ACC112 (cell line): ENCODE measurements around the gene PPP6R2.

ENCODE experiments used
- H2AFZ ChIP-seq: fragments of 200-600 bp; sonication (generic); one replicate; pipeline ENCODE4 v1.6.0; 2017; ENCODE audit warnings: antibody characterized with exemption, low read length; ENCODE audit not compliant: unreplicated experiment
- H3K27ac ChIP-seq: fragments of 200-600 bp; sonication (generic); 2 replicates; pipeline ENCODE4 v1.5.1; 2014; ENCODE audit warnings: low read depth, mild to moderate bottlenecking, antibody characterized with exemption, low read length, moderate library complexity
- H3K27me3 ChIP-seq: fragments of 200-600 bp; sonication (generic); 2 replicates; pipeline ENCODE4 v1.6.1; 2014; ENCODE audit warnings: mild to moderate bottlenecking, antibody characterized with exemption, low read length, moderate library complexity, mixed read lengths; ENCODE audit not compliant: insufficient read depth
- H3K36me3 ChIP-seq: fragments of 200-600 bp; sonication (generic); 2 replicates; pipeline ENCODE4 v1.6.1; 2016; ENCODE audit warnings: mild to moderate bottlenecking, antibody characterized with exemption, low read length, moderate library complexity, mixed read lengths; ENCODE audit not compliant: insufficient read depth
- H3K4me1 ChIP-seq: fragments of 200-600 bp; sonication (generic); one replicate; pipeline ENCODE4 v1.6.1; 2016; ENCODE audit warnings: low read length, mixed read lengths; ENCODE audit not compliant: insufficient read depth, unreplicated experiment, control insufficient read depth
- H3K4me3 ChIP-seq: fragments of 200-600 bp; sonication (generic); 2 replicates; pipeline ENCODE4 v1.5.1; 2014; ENCODE audit warnings: mild to moderate bottlenecking, low read depth, low read length
- H3K79me2 ChIP-seq: fragments of 200-600 bp; sonication (generic); one replicate; pipeline ENCODE4 v1.6.0; 2016; ENCODE audit warnings: low read length; ENCODE audit not compliant: control insufficient read depth, unreplicated experiment, insufficient read depth

The PPP6R2 gene

GRCh38 chr22:50467773-50468440 is 124.8 kb downstream of the PPP6R2 start:
- Histone ChIP-seq H2AFZ (no peak overlapping the region), H3K4me3 (no peak overlapping the region), H3K27me3 (no peaks in the 10 kb centered on the region), H3K79me2 (peaks cover 30% of the 10 kb centered on the region), H3K27ac (no peak overlapping the region), H3K36me3 (no peaks in the 10 kb centered on the region), H3K4me1 (peaks cover 14% of the 10 kb centered on the region)

- Histone ChIP-seq H3K79me2 (peaks cover 37% of the 10 kb centered on the region), H3K27me3 (no peaks in the 10 kb centered on the region), H2AFZ (no peak overlapping the region), H3K36me3 (no peaks in the 10 kb centered on the region), H3K27ac (no peak overlapping the region), H3K4me3 (no peak overlapping the region), H3K4me1 (peaks cover 19% of the 10 kb centered on the region)
Measured at GRCh38 chr22:50468626-50469025, 125.5 kb downstream of the PPP6R2 start.

- Histone ChIP-seq H3K27ac (no peak overlapping the region), H3K27me3 (no peaks in the 10 kb centered on the region), H3K4me3 (no peak overlapping the region), H3K79me2 (peaks cover 43% of the 10 kb centered on the region), H3K4me1 (peaks cover 20% of the 10 kb centered on the region), H2AFZ (no peak overlapping the region), H3K36me3 (no peaks in the 10 kb centered on the region)
Measured at GRCh38 chr22:50469377-50470305, 126.5 kb downstream of the PPP6R2 start.

GRCh38 chr22:50470491-50470890 is 127.4 kb downstream of the PPP6R2 start:
- Histone ChIP-seq H3K27me3 (no peaks in the 10 kb centered on the region), H3K4me1 (peaks cover 23% of the 10 kb centered on the region), H3K4me3 (no peak overlapping the region), H3K79me2 (peaks cover 43% of the 10 kb centered on the region), H3K27ac (no peak overlapping the region), H2AFZ (no peak overlapping the region), H3K36me3 (no peaks in the 10 kb centered on the region)

- no peak overlapping the region for H3K4me3 ChIP-seq
- H3K79me2 ChIP-seq: peaks cover 43% of the 10 kb centered on the region
- H3K27ac ChIP-seq: no peak overlapping the region
- peaks cover 24% of the 10 kb centered on the region for H3K4me1 ChIP-seq
- no peak overlapping the region for H2AFZ ChIP-seq
- no peaks in the 10 kb centered on the region for H3K27me3 ChIP-seq
- no peaks in the 10 kb centered on the region for H3K36me3 ChIP-seq
Measured at GRCh38 chr22:50471197-50471847, 128.2 kb downstream of the PPP6R2 start.

GRCh38 chr22:50471962-50472361 is 128.8 kb downstream of the PPP6R2 start:
- Histone ChIP-seq H2AFZ (no peak overlapping the region), H3K36me3 (no peaks in the 10 kb centered on the region), H3K4me1 (peaks cover 24% of the 10 kb centered on the region), H3K27ac (no peak overlapping the region), H3K79me2 (peaks cover 43% of the 10 kb centered on the region), H3K4me3 (no peak overlapping the region), H3K27me3 (no peaks in the 10 kb centered on the region)

- Histone ChIP-seq H3K4me1 (peaks cover 24% of the 10 kb centered on the region), H3K36me3 (no peaks in the 10 kb centered on the region), H3K79me2 (peaks cover 43% of the 10 kb centered on the region), H3K27ac (no peak overlapping the region), H3K4me3 (peak overlapping the region; percentile 92; the same call in 1 of the 2 replicates), H3K27me3 (no peaks in the 10 kb centered on the region), H2AFZ (no peak overlapping the region)
Measured at GRCh38 chr22:50473088-50473487, 130.0 kb downstream of the PPP6R2 start.

- H3K4me3 ChIP-seq: peak overlapping the region; percentile 92
- H3K79me2 ChIP-seq: peaks cover 43% of the 10 kb centered on the region
- no peaks in the 10 kb centered on the region for H3K27me3 ChIP-seq
- no peak overlapping the region for H3K27ac ChIP-seq
- no peaks in the 10 kb centered on the region for H3K36me3 ChIP-seq
- peaks cover 24% of the 10 kb centered on the region for H3K4me1 ChIP-seq
- no peak overlapping the region for H2AFZ ChIP-seq
Measured at GRCh38 chr22:50473855-50474671, 130.9 kb downstream of the PPP6R2 start.

- H3K4me1 ChIP-seq: peaks cover 17% of the 10 kb centered on the region
Measured at GRCh38 chr22:50474710-50475651, 131.9 kb downstream of the PPP6R2 start, which contains the start of gene SBF1. TSS of gene SBF1 (minus strand) at chr22:50475035. CDS start at chr22:50474840, 195 bp downstream.

More at GRCh38 chr22:50474710-50475651, 131.9 kb downstream of the PPP6R2 start, which contains the start of gene SBF1:
- Histone ChIP-seq H2AFZ (peak within 1 kb of the TSS; percentile 81), H3K79me2 (peaks cover 41% of the 10 kb centered on the region), H3K36me3 (no peaks in the 10 kb centered on the region), H3K27me3 (no peaks in the 10 kb centered on the region), H3K4me3 (peak within 1 kb of the TSS; percentile 92), H3K27ac (no peak within 1 kb of the TSS)
